Ascending aorta (tissue), 2 donors: ENCODE data around the gene USP5. TPM values are rescaled to one million over a fixed set of nuclear protein-coding genes. Genes with fewer than 3 reads are reported as not detected.

Experiments used
- DNase-seq, 2 donors: peaks; one replicate each; pipeline ENCODE4 v3.0.0-alpha.2; 2019; ENCODE audit warnings: low spot score in 2 of 2
- H3K27ac ChIP-seq, 2 donors: fragments of 200-600 bp; sonication (generic); one replicate each; pipeline ENCODE4 v1.5.1; 2016 to 2017; ENCODE audit warnings: mild to moderate bottlenecking in 1 of 2
- H3K27me3 ChIP-seq: fragments of 200-600 bp; sonication (generic); one replicate; pipeline ENCODE4 v1.5.1; 2017
- H3K36me3 ChIP-seq, 2 donors: fragments of 200-600 bp; sonication (generic); one replicate each; pipeline ENCODE4 v1.5.1; 2016
- H3K4me1 ChIP-seq, 2 donors: fragments of 200-600 bp; sonication (generic); one replicate each; pipeline ENCODE4 v1.5.1; 2016 to 2017; ENCODE audit warnings: mild to moderate bottlenecking in 1 of 2
- H3K4me3 ChIP-seq, 2 donors: fragments of 200-600 bp; sonication (generic); one replicate each; pipeline ENCODE4 v1.5.1; 2016 to 2017; ENCODE audit warnings: mild to moderate bottlenecking in 1 of 2
- H3K9me3 ChIP-seq, 2 donors: fragments of 200-600 bp; sonication (generic); one replicate each; pipeline ENCODE4 v1.5.1; 2016
- CTCF ChIP-seq, 3 experiments: fragments of 200-600 bp in 2 of 3; fragments of 450-650 bp in 1 of 3; sonication (generic) in 2 of 3; IDR thresholded peaks; one replicate each; pipeline ENCODE4 v1.5.1; 2016 to 2019; ENCODE audit warnings: antibody characterized with exemption in 3 of 3, mild to moderate bottlenecking in 1 of 3, moderate library complexity in 1 of 3
- intact Hi-C: fragments of 100-400 bp; cut with DNase I; formaldehyde crosslinking; loops from one replicate; pipeline ENCODE4 v1.15.1; 2023
- total RNA-seq: library from RNA; depleted of rRNA; stranded (reverse); fragments of >200 nt; gene quantifications from one replicate; pipeline ENCODE4 v1.1.0, GENCODE V29; 2016

The USP5 gene
- total RNA-seq, 1 donor from 2014 or later, result 46.2 TPM

DNA sequence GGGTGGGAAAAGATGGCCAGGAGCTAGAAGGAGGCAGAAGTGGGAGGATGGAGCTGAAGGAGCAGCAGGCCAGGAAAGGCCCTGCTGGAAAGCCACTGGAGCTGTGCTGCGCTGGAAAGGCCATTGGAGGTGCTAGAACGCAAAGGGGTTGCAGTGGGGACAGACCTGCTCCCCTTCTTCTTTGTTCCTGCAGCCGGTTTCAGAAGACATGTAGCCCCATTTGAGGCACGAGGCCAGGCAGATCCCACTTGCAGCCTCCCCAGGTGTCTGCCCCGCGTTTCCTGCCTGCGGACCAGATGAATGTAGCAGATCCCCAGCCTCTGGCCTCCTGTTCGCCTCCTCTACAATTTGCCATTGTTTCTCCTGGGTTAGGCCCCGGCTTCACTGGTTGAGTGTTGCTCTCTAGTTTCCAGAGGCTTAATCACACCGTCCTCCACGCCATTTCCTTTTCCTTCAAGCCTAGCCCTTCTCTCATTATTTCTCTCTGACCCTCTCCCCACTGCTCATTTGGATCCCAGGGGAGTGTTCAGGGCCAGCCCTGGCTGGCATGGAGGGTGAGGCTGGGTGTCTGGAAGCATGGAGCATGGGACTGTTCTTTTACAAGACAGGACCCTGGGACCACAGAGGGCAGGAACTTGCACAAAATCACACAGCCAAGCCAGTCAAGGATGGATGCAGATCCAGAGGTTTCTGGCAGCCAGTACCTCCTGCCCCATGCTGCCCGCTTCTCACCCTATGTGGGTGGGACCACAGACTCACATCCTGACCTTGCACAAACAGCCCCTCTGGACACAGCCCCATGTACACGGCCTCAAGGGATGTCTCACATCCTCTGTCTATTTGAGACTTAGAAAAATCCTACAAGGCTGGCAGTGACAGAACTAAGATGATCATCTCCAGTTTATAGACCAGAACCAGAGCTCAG, 32.6 kb upstream of the USP5 start:
- no peak for TF ChIP-seq CTCF (IDR thresholded peaks at IDR 0.05)
- no peak overlapping the region for H3K4me3 ChIP-seq
- no peak overlapping the region for H3K27ac ChIP-seq
- DNase-seq, result no peak
- peaks cover 3 to 7% of the 10 kb centered on the region in 2 donors for H3K4me1 ChIP-seq
- H3K36me3 ChIP-seq, result no peaks in the 10 kb centered on the region
- H3K27me3 ChIP-seq, result peaks cover 7% of the 10 kb centered on the region
- intact Hi-C loops, result no loop called here
- H3K9me3 ChIP-seq, result no peaks in the 10 kb centered on the region

GRCh38 chr12:6820166-6820565, 31.8 kb upstream of the USP5 start:
- no peak for DNase-seq
- intact Hi-C loops, result no loop called here
- Histone ChIP-seq H3K4me3 (no peak overlapping the region), H3K36me3 (no peaks in the 10 kb centered on the region), H3K27ac (no peak overlapping the region), H3K4me1 (peaks cover 3 to 10% of the 10 kb centered on the region in 2 donors), H3K27me3 (peaks cover 7% of the 10 kb centered on the region), H3K9me3 (no peaks in the 10 kb centered on the region)
- TF ChIP-seq CTCF (IDR thresholded peaks at IDR 0.05), result no peak

DNA sequence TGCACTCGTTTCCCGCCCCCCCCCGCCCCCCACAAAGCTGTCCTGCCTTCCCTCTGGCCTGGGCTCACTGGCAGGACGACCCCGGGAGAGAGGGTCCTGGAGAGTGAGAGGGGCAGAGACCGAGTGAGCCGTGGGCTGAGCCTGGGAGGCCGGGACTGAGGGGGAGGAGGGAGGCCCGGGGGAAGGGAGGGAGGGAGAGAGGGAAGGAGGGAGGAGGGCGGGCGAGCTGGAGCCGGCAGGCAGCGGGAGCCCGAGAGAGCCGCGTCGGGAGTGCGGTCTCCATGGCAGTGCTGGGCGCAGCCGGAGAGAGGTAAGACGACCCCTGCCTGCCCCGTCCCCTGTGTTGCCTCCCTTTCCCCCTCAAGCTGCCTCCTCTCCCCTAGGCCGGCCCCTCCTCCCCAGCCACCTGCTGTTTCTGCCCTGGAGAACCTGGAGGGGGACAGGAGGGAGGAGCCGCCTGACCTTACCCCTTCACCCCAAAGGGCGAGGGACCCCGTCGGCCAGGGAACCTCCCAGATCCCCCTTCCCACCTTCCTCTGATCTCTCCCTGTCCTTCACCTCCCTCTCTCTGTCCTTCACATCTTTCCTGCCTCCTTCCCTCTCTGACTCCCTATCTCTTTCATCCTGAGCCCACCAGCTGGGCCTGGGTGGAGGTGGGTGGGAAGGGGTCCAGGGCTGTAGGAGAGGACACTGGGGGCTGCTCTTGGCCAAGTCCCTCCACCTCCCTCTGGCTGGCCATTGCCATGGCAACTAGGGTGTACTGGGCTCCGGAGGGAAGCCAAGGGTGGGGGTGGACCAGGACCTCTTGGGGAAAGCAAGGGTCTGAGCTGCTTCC, 30.1 kb upstream of the USP5 start, which contains the start of gene GPR162:
Gene GPR162 (plus strand): TSS at position 231 of the 835 bp plus-strand sequence. CDS start 2,078 bp downstream, outside the sequence.
- DNase-seq, result no peak
- TF ChIP-seq CTCF (IDR thresholded peaks at IDR 0.05), result no peak
- Histone ChIP-seq H3K4me1 (peaks cover 3 to 13% of the 10 kb centered on the region in 2 donors), H3K27ac (no peak within 1 kb of the TSS), H3K36me3 (no peaks in the 10 kb centered on the region), H3K27me3 (peaks cover 7% of the 10 kb centered on the region), H3K9me3 (no peaks in the 10 kb centered on the region), H3K4me3 (peak within 1 kb of the TSS; percentile 40 to 64)
- intact Hi-C loops, result no loop called here

DNA sequence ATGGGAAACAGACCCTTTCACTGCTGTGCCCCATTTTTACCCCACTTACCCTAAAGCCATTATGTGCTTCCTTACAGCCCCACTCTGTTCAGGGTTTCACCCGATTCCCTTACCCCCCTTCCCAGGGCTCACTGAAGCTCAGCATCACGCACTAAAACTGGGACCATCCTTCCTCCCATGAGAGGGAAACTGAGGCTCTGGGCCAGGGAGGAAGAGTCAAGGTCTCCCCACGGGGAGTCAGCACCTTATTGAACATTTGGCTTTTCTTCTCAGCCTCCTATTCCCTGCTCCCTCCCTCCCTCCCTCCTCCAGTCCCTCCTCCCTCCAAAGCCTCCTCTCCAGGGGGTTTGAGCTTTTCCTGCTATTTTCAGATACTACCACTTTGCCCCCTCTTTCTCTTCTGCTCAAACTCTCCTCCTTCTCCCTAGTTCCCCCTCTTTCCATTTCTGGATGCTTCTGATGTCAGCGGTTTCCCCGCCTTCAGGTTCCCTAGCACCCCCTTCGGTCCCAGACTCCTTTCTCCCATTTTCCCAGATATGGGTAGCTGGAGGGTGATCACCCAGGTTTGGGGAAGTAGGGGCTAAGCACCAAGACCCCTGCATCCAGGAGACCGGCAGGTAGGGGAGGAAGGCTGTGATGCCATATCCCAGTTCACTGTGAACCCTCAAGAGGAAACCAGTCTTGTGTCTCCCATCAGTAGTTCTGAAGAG, 29.4 kb upstream of the USP5 start:
- Histone ChIP-seq H3K9me3 (no peaks in the 10 kb centered on the region), H3K27me3 (peaks cover 7% of the 10 kb centered on the region), H3K4me3 (peak overlapping the region in 1 of 2 donors; percentile 64), H3K36me3 (no peaks in the 10 kb centered on the region), H3K27ac (no peak overlapping the region), H3K4me1 (peaks cover 3 to 20% of the 10 kb centered on the region in 2 donors)
- no peak for TF ChIP-seq CTCF (IDR thresholded peaks at IDR 0.05)
- intact Hi-C loops, result no loop called here
- DNase-seq, result no peak
